ENCODE data around the gene ALDH2. TPM values are rescaled to one million over a fixed set of nuclear protein-coding genes. Genes with fewer than 3 reads are reported as not detected.
"Not testable (repeated sequence)": the region's sequence is repeated elsewhere in the genome, so short reads cannot be mapped to it uniquely, and the experiment has no call there.

ALDH2 gene
- total RNA-seq, 2 donors from 2014 or later, result 107 to 164 TPM

GRCh38 chr12:111828338-111828979 is 61.7 kb downstream of the ALDH2 start:
- no peak for TF ChIP-seq CTCF (IDR thresholded peaks at IDR 0.05)
- no peak for TF ChIP-seq POLR2A (IDR thresholded peaks at IDR 0.05)
- TF ChIP-seq POLR2AphosphoS5 (IDR thresholded peaks at IDR 0.05), result no peak
- Histone ChIP-seq H3K27me3 (replicated peaks; ENCODE audit: insufficient read depth) (no peaks in the 10 kb centered on the region), H3K27ac (no peak overlapping the region), H3K4me3 (no peak overlapping the region), H3K4me1 (replicated peaks) (peaks cover 2% of the 10 kb centered on the region), H3K36me3 (no peaks in the 10 kb centered on the region), H3K9me3 (no peaks in the 10 kb centered on the region)
- DNase-seq (ENCODE audit: low spot score), result no peak
- intact Hi-C loops (cut with DNase I), result no loop called here
- WGBS, result 91% methylated on average over 8 of the region's 8 CpGs

GRCh38 chr12:111829635-111830034 is 62.9 kb downstream of the ALDH2 start:
- H3K36me3 ChIP-seq; H3K27me3 ChIP-seq (replicated peaks; ENCODE audit: insufficient read depth); intact Hi-C loops (cut with DNase I); H3K27ac ChIP-seq; H3K4me3 ChIP-seq; DNase-seq (ENCODE audit: low spot score); H3K4me1 ChIP-seq (replicated peaks); H3K9me3 ChIP-seq: not testable (repeated sequence)
- WGBS, result 65% methylated on average over 3 of the region's 3 CpGs

- H3K27me3 ChIP-seq (replicated peaks; ENCODE audit: insufficient read depth); H3K4me1 ChIP-seq (replicated peaks); H3K27ac ChIP-seq; H3K36me3 ChIP-seq; H3K9me3 ChIP-seq; DNase-seq (ENCODE audit: low spot score); intact Hi-C loops (cut with DNase I); H3K4me3 ChIP-seq: not testable (repeated sequence)
- 74% methylated on average over 22 of the region's 22 CpGs for WGBS
These were observed 68.1 kb downstream of the ALDH2 start for GRCh38 chr12:111834740-111835386.

- H3K27ac ChIP-seq; H3K4me1 ChIP-seq (replicated peaks); DNase-seq (ENCODE audit: low spot score); H3K36me3 ChIP-seq; H3K4me3 ChIP-seq; H3K27me3 ChIP-seq (replicated peaks; ENCODE audit: insufficient read depth); intact Hi-C loops (cut with DNase I); H3K9me3 ChIP-seq: not testable (repeated sequence)
- 89% methylated on average over 20 of the region's 28 CpGs for WGBS
These were observed 68.9 kb downstream of the ALDH2 start for GRCh38 chr12:111835531-111836181.

- 89% methylated on average over 3 of the region's 3 CpGs for WGBS
- H3K36me3 ChIP-seq, result peaks cover 0 to 3% of the 10 kb centered on the region in 2 donors
- no peak overlapping the region for H3K27ac ChIP-seq
- no peak for DNase-seq (ENCODE audit: low spot score)
- TF ChIP-seq POLR2AphosphoS5 (IDR thresholded peaks at IDR 0.05), result no peak
- TF ChIP-seq POLR2A (IDR thresholded peaks at IDR 0.05), result no peak
- no peak for TF ChIP-seq CTCF (IDR thresholded peaks at IDR 0.05)
- no peak overlapping the region for H3K4me3 ChIP-seq
- H3K9me3 ChIP-seq, result no peaks in the 10 kb centered on the region
- peaks cover 11% of the 10 kb centered on the region for H3K4me1 ChIP-seq (replicated peaks)
- H3K27me3 ChIP-seq (replicated peaks; ENCODE audit: insufficient read depth), result no peaks in the 10 kb centered on the region
- intact Hi-C loops (cut with DNase I), result no loop called here
These were observed 71.6 kb downstream of the ALDH2 start for GRCh38 chr12:111838353-111838752.

GRCh38 chr12:111840807-111841206 is 74.1 kb downstream of the ALDH2 start:
- TF ChIP-seq POLR2AphosphoS5 (IDR thresholded peaks at IDR 0.05) (no peak), POLR2A (IDR thresholded peaks at IDR 0.05) (no peak), CTCF (IDR thresholded peaks at IDR 0.05) (no peak)
- Histone ChIP-seq H3K27me3 (replicated peaks; ENCODE audit: insufficient read depth) (no peaks in the 10 kb centered on the region), H3K4me1 (replicated peaks) (peaks cover 11% of the 10 kb centered on the region), H3K9me3 (no peaks in the 10 kb centered on the region), H3K36me3 (peaks cover 0 to 3% of the 10 kb centered on the region in 2 donors), H3K27ac (peak overlapping the region; percentile 87 to 94), H3K4me3 (peak overlapping the region; percentile 89 to 94)
- DNase-seq (ENCODE audit: low spot score), result no peak
- WGBS, result 30% methylated on average over 11 of the region's 11 CpGs
- intact Hi-C loops (cut with DNase I), result no loop called here
